ENCODE results near the gene FGD6.

DNA sequence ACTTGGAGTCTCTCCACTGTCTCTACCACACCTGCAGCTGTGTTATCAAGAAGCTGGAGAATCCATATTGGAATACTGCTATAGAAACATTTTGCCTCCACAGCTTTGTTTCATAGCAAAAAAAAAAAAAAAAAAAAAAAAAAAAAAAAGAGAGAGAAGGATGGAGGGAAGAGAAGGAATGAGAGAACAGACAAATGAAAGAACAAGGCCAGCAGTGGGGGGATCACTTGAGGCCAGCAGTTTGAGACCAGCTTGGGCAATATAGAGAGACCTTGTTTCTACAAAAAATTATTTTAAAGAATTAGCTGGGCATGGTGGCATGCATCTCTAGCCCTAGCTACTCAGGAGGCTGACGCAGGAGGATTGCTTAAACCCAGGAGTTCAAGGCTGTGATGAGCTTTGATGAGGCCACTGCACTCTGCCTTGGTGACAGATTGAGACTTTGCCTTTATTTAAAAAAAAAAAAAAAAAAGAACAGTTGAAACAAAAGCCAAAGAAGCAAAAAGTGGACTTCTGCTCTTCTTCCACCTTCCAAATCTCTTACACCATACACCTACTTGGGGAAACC lies 8.5 kb upstream of the FGD6 start:
- TF ChIP-seq, protein P1, sequence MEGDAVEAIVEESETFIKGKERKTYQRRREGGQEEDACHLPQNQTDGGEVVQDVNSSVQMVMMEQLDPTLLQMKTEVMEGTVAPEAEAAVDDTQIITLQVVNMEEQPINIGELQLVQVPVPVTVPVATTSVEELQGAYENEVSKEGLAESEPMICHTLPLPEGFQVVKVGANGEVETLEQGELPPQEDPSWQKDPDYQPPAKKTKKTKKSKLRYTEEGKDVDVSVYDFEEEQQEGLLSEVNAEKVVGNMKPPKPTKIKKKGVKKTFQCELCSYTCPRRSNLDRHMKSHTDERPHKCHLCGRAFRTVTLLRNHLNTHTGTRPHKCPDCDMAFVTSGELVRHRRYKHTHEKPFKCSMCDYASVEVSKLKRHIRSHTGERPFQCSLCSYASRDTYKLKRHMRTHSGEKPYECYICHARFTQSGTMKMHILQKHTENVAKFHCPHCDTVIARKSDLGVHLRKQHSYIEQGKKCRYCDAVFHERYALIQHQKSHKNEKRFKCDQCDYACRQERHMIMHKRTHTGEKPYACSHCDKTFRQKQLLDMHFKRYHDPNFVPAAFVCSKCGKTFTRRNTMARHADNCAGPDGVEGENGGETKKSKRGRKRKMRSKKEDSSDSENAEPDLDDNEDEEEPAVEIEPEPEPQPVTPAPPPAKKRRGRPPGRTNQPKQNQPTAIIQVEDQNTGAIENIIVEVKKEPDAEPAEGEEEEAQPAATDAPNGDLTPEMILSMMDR (optimal IDR thresholded peaks at IDR 0.05 in 1 of 3, IDR thresholded peaks at IDR 0.05 in 1 of 3, conservative IDR thresholded peaks at IDR 0.05 in 1 of 3; ENCODE audit: extremely low read depth in 1 of 3, insufficient read depth in 2 of 3, low read length in 3 of 3) = no peak
- no peak for TF ChIP-seq EZH2 (IDR thresholded peaks at IDR 0.05; ENCODE audit: low read length)

All from keratinocyte (primary cell).